HG03025 (cell line): ENCODE results near the gene PDE4B.
A peak's percentile ranks its signal among the peaks of the same experiment; 100 is the strongest.
"Not testable (repeated sequence)": the region's sequence is repeated elsewhere in the genome, so short reads cannot be mapped to it uniquely, and the experiment has no call there.

Experiments
- ATAC-seq: cut with Tn5 transposase; IDR thresholded peaks from one replicate; pipeline ENCODE4 v1.9.1; 2021; ENCODE audit warnings: mild to moderate bottlenecking, moderate library complexity; ENCODE audit not compliant: unreplicated experiment, low FRiP score

PDE4B gene

GRCh38 chr1:66397192-66397591, 604.5 kb downstream of the PDE4B start:
- peak; percentile 47 for ATAC-seq

- ATAC-seq: no peak
These were observed 607.3 kb downstream of the PDE4B start for GRCh38 chr1:66399888-66400529.

DNA sequence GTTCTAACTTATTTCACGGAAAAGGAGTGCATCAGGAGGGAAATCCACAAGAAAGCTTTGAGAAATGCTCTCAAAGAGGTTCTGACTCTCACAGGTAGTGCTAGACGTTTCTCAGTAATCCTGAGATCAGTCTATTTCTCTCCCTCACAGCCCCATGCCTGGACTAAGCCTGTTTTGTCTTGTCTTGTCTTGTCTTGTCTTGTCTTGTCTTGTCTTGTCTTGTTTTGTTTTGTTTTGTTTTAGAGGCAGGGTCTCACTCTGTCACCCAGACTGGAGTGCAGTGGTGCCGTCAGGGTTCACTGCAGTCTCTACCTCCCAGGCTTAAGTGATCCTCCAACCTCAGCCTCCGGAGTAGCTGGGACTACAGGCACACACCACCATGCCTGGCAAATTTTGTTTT, 608.0 kb downstream of the PDE4B start:
- no peak for ATAC-seq

DNA sequence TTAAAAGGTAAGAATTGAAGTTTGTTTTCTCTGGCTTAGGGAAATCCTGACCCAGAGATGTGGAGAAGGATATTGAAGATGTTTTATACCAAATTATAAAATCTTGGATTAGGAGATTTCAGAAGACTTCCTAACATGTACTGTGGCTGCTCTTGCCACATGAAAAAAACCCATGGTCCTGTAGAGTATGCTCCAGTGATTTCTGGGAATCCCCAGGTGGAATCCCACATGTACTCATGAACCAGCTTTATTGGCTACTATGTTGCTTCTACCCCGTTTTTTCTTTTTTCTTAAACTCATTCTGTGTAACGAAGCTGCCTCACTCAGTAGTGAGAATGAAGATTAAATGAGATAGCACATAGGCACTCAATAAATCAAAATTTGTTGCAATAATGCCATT, 608.5 kb downstream of the PDE4B start:
- no peak for ATAC-seq

- peak; percentile 83 for ATAC-seq
These were observed 609.5 kb downstream of the PDE4B start for GRCh38 chr1:66402194-66402593.

DNA sequence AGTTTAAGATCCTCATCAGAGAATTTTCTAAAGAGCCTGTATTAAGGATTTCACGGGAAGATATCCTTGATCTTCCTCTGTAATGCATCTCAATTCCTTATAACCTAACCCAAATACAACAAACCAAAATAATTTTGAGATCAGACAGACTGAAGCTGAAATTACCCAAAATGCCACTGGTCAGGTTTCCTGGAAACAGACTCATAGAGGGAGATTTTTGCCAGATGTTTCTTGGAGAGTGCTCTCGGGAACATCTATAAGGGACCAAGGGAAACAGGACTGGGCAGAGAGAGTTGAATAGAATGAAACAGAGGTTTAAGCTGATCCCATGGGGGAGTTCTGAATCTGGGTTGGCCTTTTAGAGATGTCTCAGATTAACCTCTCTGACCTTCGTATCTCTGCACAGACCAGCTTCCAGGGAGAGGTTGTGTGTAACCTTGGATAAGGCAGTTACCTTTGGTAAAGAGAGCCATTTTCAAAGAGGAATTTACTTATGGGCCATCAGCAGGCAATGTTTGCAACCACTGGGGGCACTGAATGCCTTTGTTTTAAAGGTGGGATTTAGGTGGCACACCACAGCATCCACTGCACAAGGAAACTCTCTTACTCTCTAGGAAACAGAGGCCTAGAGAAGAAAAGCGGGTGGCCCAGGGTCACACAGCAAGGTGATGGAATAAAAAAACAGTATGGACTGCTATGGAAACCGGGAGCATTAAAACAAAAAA, 610.5 kb downstream of the PDE4B start:
- ATAC-seq: no peak

DNA sequence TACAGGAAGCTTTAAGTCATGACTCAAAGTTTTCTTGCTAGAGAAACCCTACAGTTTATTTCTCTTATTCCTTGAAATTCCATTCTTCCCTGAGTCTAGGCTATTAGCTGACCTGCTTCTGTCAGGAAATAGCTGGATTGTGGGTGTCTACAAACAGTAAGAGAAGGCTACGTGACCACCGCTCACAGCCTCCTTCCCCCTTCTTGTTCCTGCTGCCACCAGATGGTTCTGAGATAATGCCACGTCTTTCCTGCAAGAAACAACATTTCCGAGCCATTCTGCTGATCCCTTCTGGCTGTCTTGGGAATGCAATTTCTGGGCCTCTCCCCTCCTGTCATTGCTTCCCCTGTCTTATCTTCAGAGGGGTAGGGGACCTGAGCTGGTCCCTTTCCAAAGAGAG, 612.4 kb downstream of the PDE4B start:
- ATAC-seq: no peak

- ATAC-seq: not testable (repeated sequence)
These were observed 618.8 kb downstream of the PDE4B start for GRCh38 chr1:66411449-66411848.

DNA sequence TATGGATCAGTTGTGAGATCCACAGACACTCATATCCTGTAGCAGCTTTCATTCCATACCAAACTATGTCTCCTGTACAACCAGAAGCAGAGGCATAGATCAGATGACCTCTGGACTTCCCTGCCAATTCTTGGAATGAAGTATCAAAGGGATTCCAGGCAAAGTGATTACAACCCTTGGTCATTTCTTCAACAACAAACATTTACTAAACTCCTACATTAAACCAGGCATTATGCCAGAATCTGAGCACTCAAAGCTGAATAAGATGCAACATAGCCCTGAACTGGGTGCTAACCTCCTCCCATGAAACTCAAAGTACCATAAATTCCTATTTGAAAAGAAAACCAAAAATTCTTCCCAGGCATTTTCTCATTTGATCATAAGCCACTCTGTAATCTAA, 620.0 kb downstream of the PDE4B start:
- no peak for ATAC-seq

DNA sequence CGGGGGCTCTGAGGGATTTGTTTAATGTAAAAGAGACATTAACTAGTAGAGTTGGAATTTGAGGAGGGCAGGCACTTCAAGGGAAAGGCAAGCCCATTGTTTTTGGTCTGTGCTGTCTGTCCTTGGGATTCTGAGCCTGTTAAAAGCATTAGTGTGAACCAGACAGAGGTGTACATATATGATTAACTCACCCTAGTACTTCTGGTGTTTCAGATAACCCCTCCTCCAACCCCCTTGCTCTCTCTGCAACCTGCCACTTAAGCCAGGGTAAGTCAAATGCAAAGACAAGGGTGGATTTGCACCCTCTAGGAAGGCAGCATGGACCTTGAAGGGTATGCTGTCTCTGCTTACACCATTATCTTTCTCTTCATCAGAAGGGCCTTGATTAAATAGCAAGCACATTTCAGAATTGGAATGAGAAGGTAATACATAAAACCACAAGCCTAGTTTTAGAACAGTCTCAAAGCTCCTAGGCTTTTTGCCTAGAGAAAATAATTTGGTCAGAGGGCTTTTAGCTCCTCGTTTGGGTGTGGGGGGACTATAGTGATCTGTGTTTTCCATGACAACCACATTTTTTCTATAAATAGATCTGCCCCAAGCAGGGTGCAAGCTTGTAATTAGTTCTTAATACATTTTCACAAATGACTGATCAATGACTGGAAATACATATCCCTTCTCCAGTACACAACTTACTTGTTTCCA, 620.6 kb downstream of the PDE4B start:
- no peak for ATAC-seq

DNA sequence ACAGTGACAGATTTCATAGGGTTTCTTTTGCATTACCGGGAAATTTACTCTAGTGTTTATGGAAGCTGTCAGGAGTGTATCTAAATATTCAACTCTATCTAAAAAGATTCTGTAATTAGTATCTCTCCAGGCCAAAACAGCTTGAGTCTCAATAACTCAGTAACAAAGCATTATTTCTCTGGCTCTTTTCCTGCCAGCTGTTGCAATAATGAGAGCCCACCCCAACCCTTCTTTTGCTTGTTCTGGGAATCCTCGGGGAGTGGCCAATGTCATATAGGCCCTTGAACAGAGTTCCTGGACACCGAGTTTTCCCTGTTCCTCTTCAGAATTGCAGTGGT, 621.1 kb downstream of the PDE4B start:
- ATAC-seq: no peak

DNA sequence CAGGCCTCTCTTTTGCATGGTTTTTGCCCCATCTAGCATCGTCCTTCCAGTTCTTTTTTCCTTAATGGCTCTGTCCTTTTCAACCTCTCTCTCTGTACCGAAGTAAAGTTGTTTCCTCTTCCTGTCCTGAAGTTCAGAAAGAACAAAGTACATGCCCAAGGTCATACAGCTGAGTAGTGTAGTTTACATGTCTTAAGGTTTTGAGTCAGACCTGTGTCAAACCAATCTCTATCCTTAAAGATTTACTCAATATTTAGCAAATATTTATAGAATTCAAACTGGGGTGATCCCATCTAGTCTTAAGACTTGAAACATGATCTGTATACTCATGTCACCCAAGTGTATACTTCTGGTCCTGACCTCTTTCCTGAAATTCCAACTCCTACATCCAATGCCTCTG, 622.6 kb downstream of the PDE4B start:
- ATAC-seq: no peak

- no peak for ATAC-seq
These were observed 623.2 kb downstream of the PDE4B start for GRCh38 chr1:66415866-66416265.

DNA sequence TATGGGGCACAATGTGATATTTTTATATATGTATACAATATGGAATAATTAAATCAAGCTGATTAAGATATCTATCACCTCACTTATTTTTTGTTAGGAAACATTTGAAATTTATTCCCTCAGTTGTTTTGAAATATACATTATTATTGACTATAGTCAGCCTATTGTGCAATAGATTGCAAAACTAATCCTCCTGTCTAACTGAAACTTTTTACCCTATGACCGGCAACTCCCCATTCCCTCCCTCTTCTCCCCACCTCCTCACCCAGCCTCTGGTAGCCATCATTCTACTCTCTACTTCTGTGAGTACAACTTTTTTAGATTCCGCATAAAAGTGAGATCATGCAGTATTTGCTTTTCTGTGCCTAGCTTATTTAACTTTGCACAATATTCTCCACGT, 623.6 kb downstream of the PDE4B start:
- no peak for ATAC-seq

DNA sequence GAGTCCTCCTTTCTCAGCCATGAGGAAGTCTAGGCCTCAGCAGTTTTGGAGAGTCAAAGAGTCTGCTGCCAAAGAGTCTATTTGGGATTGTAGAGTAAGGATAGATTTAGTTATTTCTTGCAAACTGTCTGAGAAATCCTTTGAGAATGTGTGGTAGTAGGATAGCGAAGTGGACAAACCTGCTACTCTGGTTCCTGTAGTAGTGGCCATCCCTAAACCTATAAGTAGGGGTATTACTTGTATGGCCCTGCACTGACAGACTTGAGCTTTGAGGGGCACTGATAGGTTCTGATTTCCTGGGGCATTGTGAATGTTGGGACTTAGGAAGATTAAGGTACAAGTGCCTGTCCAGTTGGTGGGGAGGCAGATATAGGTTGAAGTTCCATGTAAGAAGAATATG, 625.3 kb downstream of the PDE4B start:
- no peak for ATAC-seq

DNA sequence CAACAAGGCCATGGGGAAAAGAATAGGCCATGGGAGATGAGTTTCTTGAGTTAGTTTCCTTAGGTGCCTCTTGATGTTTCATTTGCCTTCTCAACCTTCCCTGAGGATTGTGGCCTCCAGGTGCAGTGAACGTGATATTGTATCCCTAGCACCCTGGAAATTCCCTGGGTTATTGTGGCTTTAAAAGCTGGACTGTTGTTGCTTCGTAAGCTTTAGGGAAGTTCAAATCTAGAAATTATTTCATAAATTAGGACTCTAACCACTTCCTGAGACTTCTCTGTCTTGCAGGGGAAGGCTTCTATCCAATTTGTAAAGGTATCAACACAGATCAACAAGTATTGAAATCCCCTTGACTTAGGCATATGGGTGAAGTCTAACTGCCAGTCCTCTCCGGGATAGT, 627.5 kb downstream of the PDE4B start:
- ATAC-seq: not testable (repeated sequence)

DNA sequence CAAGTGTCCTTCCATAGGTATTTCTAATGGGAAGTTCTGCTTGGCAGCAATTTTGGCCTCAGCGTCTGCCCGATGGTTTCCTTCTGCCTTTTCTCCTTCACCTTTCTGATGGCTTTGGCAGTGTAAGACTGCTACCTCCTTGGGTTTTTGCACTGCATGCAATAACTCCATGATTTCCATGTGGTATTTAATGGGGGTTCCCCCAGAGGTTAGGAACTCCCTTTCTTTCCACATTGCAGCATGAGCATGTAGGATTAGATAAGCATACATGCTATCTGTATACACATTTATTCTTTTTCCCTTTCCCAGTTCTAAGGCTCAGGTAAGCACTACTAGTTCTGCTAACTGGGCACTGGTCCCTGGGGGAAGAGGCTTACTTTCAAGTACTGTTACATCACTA, 628.2 kb downstream of the PDE4B start:
- ATAC-seq: not testable (repeated sequence)

DNA sequence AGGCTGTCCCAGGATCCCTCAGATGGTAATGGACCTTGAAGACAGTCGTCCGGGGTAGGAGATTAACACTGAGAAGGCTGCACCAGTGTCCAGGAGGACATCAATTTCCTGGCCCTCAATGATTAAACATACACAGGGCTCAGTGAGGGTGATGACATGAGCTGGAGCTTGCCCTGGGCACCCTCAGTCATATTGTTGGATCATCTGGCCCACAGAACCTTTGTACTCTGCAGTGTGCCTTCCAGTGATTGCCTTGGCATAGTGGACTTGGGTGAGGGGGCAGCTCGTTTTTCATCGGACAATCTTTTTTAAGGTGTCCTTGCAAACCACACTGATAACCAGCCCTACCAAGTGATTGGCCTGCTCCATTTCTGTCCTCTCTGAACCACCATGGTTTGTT, 630.1 kb downstream of the PDE4B start:
- ATAC-seq: no peak
